ENCODE results near the gene IL23A.
A peak's percentile ranks its signal among the peaks of the same experiment; 100 is the strongest.

Gene IL23A

DNA sequence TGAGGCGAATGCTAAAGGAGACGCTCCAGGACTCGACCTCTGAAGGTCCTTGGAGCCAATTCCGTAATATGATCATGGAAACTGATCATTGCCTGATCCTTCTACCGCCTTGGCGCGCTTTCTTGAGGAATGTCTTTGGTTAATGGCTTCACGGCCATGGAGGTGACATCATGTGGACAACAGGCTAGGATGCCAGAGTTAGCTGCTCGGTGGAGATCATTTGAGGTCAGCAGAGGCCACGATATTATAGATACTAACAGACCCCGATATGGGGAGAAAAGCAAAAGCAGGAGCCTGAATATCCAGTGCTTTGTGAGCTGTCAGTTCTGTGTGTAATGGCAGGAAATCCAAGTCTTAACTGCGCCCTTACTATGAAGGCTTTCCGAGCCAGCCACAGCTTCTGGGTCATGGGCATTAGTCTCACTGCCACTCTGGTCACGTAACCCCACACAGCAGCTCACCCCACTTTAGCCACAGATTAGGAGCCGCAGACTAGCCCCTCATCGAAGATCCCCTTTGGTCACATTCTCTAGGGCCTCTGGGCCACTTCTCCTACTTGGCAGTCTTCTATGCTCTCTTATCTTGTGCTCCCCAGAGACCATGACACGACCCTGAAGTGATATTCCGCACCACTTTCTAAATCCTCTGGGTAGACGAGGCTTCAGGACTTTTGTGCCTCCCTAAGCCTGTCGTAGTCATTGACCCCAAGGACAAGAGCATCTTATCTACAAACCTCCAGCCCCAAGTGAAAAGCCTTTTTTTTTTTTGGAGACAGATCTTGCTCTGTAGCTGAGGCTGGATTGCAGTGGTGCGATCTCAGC, 37.8 kb upstream of the IL23A start:
- Histone ChIP-seq H3K9me3 (replicated peaks in 1 of 11) (no peaks in the 10 kb centered on the region), H4K20me1 (peaks cover 16 to 42% (median 34%) of the 10 kb centered on the region in 11 experiments; a peak in 21 of 22 replicates), H3K27ac (peak overlapping the region; percentile 56 to 94 (median 90); a peak in 21 of 22 replicates), H3K9ac (peak overlapping the region; percentile 55 to 96 (median 92); a peak in 21 of 22 replicates), H3K36me3 (peaks cover 25 to 75% (median 56%) of the 10 kb centered on the region in 11 experiments), H3K27me3 (no peaks in the 10 kb centered on the region), H3K4me3 (peak overlapping the region; percentile 73 to 96 (median 86); a peak in 19 of 20 replicates), H3K4me2 (peak overlapping the region; percentile 74 to 91 (median 84)), H3K4me1 (peaks cover 50 to 63% (median 60%) of the 10 kb centered on the region in 10 experiments)
- no peak for TF ChIP-seq Cebpa-rat (IDR thresholded peaks at IDR 0.05)

DNA sequence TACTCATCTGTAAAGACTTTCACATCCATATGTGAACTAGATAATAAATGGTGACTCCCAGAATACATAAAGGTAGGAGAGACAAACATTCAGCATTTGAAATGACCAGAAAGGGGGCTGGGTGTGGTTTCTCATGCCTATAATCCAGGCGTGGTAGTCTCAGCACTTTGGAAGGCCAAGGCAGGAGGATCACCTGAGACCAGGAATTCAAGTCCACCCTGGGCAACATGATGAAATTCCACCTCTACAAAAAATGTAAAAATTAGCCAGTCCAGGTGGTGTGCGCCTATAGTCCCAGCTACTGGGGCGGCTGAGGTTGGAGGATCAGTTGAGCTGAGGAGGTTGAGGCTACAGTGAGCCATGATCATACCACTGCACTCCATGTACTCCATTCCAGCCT, 34.4 kb upstream of the IL23A start:
- peaks cover 50 to 78% (median 66%) of the 10 kb centered on the region in 11 experiments for H3K36me3 ChIP-seq
- H3K27me3 ChIP-seq, result no peaks in the 10 kb centered on the region
- H3K4me1 ChIP-seq, result peaks cover 17 to 29% (median 27%) of the 10 kb centered on the region in 10 experiments
- peaks cover 0 to 8% (median 0%) of the 10 kb centered on the region in 11 experiments; a peak in 7 of 22 replicates for H4K20me1 ChIP-seq
- no peak for TF ChIP-seq Cebpa-rat (IDR thresholded peaks at IDR 0.05)
- H3K9ac ChIP-seq, result peak overlapping the region in 1 of 11 experiments; percentile 15; a peak in 1 of 22 replicates
- H3K27ac ChIP-seq, result no peak overlapping the region
- no peak overlapping the region for H3K4me2 ChIP-seq
- no peaks in the 10 kb centered on the region for H3K9me3 ChIP-seq (replicated peaks in 1 of 11)
- H3K4me3 ChIP-seq, result no peak overlapping the region

DNA sequence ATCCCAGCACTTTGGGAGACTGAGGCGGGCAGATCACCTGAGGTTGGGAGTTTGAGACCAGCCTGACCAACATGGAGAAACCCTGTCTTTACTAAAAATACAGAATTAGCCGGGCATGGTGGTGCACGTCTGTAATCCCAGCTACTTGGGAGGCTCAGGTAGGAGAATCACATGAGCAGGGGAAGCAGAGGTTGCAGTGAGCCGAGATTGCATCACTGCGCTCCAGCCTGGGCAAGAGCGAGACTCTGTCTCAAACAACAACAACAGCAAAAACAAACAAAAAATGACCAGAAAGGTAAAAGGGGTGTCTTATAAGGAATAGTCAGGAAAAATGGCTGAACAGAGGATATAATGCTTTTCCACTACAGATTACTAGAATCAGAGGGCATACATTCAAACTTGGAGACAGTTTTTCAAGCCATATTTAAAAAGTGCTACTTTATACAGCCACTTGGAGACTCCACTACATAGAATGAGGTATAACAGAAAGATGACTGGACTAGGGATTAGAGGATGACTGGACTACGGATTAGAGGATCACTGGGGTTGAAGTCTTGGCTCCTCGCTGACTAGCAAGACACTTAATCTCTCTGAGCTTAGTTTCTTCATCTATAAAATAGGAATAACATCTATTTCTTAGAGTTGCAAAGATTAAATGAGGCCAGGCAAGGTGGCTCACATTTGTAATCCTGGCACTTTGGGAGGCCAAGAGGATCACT, 33.7 kb upstream of the IL23A start:
- H3K36me3 ChIP-seq, result peaks cover 55 to 85% (median 74%) of the 10 kb centered on the region in 11 experiments
- H3K4me3 ChIP-seq, result no peak overlapping the region
- no peak overlapping the region for H3K9ac ChIP-seq
- no peaks in the 10 kb centered on the region for H3K27me3 ChIP-seq
- H3K27ac ChIP-seq, result no peak overlapping the region
- H4K20me1 ChIP-seq, result peaks cover 0 to under 1% (median 0%) of the 10 kb centered on the region in 11 experiments; a peak in 4 of 22 replicates
- no peaks in the 10 kb centered on the region for H3K9me3 ChIP-seq (replicated peaks in 1 of 11)
- no peak for TF ChIP-seq Cebpa-rat (IDR thresholded peaks at IDR 0.05)
- H3K4me1 ChIP-seq, result peaks cover 22 to 29% (median 27%) of the 10 kb centered on the region in 10 experiments
- no peak overlapping the region for H3K4me2 ChIP-seq

DNA sequence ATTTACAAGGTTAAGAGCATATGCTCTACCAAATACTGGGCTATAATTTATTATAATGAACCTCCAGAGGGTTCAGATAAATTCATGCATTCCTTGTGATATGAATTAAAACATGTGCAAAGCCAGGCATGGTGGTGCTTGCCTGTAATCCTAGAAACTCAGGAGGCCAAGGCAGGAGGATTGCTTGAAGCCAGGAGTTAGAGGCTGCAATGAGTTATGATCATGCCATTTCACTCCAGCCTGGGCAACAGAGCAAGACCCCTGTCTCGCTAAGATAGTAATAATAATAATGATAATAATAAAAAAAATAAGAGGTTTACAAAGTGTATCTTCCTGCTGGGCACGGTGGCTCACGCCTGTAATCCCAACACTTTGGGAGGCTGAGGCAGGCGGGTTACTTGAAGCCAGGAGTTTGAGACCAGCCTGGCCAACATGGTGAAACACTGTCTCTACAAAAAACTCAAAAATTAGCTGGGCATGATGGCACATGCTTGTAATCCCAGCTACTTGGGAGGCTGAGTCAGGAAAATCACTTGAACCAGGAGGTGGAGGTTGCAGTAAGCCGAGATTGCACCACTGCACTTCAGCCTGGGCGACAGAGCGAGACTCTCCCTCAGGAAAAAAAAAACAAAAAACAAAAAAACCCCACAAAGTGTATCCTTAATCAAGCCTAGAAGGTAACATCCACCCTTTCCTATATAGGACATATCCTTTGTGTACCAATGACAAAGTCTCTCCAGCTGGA, 31.3 kb upstream of the IL23A start:
- Histone ChIP-seq H3K9ac (no peak overlapping the region), H3K4me3 (no peak overlapping the region), H4K20me1 (no peaks in the 10 kb centered on the region; a peak in 2 of 22 replicates), H3K27ac (no peak overlapping the region), H3K27me3 (no peaks in the 10 kb centered on the region), H3K4me2 (no peak overlapping the region), H3K36me3 (peaks cover 70 to 99% (median 92%) of the 10 kb centered on the region in 11 experiments), H3K9me3 (replicated peaks in 1 of 11) (no peaks in the 10 kb centered on the region), H3K4me1 (peaks cover 7 to 16% (median 10%) of the 10 kb centered on the region in 10 experiments; a peak in 17 of 20 replicates)
- no peak for TF ChIP-seq Cebpa-rat (IDR thresholded peaks at IDR 0.05)

DNA sequence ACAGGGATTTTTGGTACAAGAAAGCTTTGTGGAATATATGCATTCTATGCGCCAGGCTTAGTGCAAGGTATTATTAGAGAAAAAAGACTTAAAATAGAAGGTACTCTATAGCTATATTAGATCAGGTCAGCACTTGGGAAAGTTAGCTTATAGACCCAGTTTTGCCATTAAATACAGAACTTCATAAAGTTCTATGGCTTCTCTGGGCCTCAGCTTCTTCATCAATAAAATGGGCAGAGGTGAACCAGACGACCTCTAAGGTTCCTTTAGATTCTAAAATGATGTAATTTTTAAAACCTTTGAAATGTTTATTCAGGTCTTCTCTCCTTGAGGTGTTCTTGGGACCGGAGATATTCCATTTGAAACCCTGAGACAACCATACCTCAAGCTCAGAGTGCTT, 30.0 kb upstream of the IL23A start:
- H3K4me3 ChIP-seq, result no peak overlapping the region

DNA sequence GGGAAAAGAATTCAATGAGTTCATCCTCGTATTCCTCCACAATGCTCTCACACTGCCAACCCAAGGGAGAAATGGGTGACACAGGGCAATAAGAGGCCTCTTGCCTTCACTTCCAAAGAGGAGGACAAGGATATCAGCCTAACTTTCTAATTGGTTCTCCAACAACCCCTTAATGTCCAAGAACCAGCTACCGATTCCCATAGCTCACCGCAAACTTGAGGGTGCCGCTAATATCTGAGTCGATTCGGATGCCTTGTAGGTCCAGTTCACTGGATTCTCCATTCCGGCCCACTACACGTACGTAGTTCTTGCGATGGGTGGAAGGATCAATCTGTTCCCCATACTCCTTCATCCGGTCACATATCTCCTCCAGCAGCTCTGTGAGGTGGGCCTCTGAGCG, 27.7 kb upstream of the IL23A start:
- Histone ChIP-seq H3K27ac (no peak overlapping the region), H3K4me3 (no peak overlapping the region), H3K9me3 (replicated peaks in 1 of 11) (no peaks in the 10 kb centered on the region), H3K4me1 (peaks cover 10 to 23% (median 12%) of the 10 kb centered on the region in 10 experiments), H3K9ac (peak overlapping the region in 2 of 11 experiments; percentile 12 to 22; a peak in 1 of 22 replicates), H3K36me3 (peaks cover 61 to 89% (median 86%) of the 10 kb centered on the region in 11 experiments), H4K20me1 (no peaks in the 10 kb centered on the region; a peak in 2 of 22 replicates), H3K27me3 (no peaks in the 10 kb centered on the region), H3K4me2 (no peak overlapping the region)
- no peak for TF ChIP-seq Cebpa-rat (IDR thresholded peaks at IDR 0.05)

More for the DNA sequence above, 30.0 kb upstream of the IL23A start:
- H4K20me1 ChIP-seq, result no peaks in the 10 kb centered on the region; a peak in 2 of 22 replicates
- no peak for TF ChIP-seq Cebpa-rat (IDR thresholded peaks at IDR 0.05)
- peaks cover 0 to 14% (median 0%) of the 10 kb centered on the region in 10 experiments; a peak in 4 of 20 replicates for H3K4me1 ChIP-seq
- H3K9me3 ChIP-seq (replicated peaks in 1 of 11), result no peaks in the 10 kb centered on the region
- no peak overlapping the region for H3K4me2 ChIP-seq
- H3K36me3 ChIP-seq, result peaks cover 75 to 100% (median 99%) of the 10 kb centered on the region in 11 experiments
- no peak overlapping the region for H3K27ac ChIP-seq
- no peak overlapping the region for H3K9ac ChIP-seq
- no peaks in the 10 kb centered on the region for H3K27me3 ChIP-seq

DNA sequence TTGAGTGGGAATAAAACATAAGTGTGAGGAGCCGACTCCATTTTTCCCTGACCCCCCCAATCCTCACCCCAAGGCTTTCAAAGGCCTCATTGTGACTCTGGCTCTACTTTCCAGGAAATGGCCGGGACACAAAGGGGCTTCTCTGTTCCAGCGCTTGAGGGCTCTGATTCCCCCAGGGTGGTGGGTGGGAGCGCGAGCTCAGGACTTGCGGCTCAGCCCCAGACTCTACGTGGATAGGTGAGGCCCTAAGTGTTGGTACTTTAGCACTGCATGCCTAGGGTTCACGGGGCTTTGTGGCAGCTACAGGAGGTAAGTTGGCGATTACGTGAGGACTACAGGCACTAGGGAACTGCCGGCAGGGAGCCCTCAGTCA, 23.4 kb upstream of the IL23A start:
- Histone ChIP-seq H3K9ac (peak overlapping the region; percentile 88 to 97 (median 94)), H3K27me3 (no peaks in the 10 kb centered on the region), H4K20me1 (no peaks in the 10 kb centered on the region; a peak in 2 of 22 replicates), H3K4me2 (peak overlapping the region; percentile 84 to 100 (median 94)), H3K4me1 (peaks cover 19 to 27% (median 21%) of the 10 kb centered on the region in 10 experiments), H3K4me3 (peak overlapping the region; percentile 86 to 97 (median 90)), H3K9me3 (replicated peaks in 1 of 11) (no peaks in the 10 kb centered on the region), H3K36me3 (peaks cover 42 to 77% (median 67%) of the 10 kb centered on the region in 11 experiments), H3K27ac (peak overlapping the region; percentile 87 to 95 (median 90))
- TF ChIP-seq Cebpa-rat (IDR thresholded peaks at IDR 0.05), result no peak

DNA sequence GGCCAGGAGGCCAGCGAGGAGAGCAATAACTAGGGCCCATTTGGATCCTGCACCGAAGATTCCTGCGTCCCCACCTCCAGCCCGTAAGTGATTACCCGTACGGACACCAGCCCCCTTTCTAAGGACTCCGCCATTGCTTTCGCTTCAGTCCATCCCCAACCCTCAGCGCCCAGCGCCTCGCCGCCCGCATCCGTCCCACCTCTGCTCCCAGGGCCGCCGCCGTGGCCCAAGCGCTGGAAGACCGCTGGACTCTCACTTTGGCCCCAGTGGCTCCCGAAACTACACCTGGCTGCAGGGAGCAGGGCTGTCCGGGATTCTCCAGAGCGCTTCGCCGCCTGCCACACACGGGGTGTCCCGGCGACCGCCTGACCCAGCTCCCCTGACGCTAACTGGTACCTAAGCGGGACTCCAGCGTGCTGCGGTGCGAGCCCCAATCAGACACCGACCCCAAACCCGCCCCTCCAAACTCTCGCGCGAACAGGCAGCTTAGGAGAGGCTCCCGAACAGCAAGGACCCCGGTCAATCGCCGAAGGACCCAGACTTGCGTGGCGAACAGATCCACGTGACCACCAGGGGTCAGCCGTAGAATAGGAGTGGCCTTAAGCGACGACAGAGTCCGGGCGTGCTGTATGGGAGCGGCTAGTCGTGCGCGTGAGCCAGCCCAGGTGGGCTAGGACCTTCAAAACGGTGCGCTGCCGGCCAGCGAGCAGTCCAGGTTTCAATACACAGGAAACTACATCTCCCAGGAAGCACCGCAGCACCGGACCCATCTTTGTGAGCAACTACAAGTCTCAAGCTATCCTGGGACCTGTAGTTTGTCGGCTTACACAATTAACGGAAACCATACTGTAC, 22.8 kb upstream of the IL23A start, which contains the start of gene CNPY2:
Gene CNPY2, minus strand, starts transcription at position 367 of the 852 bp plus-strand sequence. CDS start 771 bp downstream, outside the sequence.
- Histone ChIP-seq H3K4me1 (peaks cover 17 to 23% (median 20%) of the 10 kb centered on the region in 10 experiments), H3K27me3 (no peaks in the 10 kb centered on the region), H4K20me1 (no peaks in the 10 kb centered on the region; a peak in 1 of 22 replicates), H3K36me3 (peaks cover 36 to 76% (median 63%) of the 10 kb centered on the region in 11 experiments), H3K4me3 (peak within 1 kb of the TSS; percentile 86 to 97 (median 90)), H3K9me3 (replicated peaks in 1 of 11) (no peaks in the 10 kb centered on the region), H3K9ac (peak within 1 kb of the TSS; percentile 88 to 97 (median 94)), H3K27ac (peak within 1 kb of the TSS; percentile 87 to 95 (median 90)), H3K4me2 (peak within 1 kb of the TSS; percentile 84 to 100 (median 94))
- no peak for TF ChIP-seq Cebpa-rat (IDR thresholded peaks at IDR 0.05)

All from BLaER1 treated with 17β-estradiol and CSF1 and Interleukin-3, amounts not matched to agents 10 nM and 100 nM (cell line).